ENCODE data around the gene WDR5B. TPM values are rescaled to one million over a fixed set of nuclear protein-coding genes. Genes with fewer than 3 reads are reported as not detected.

Gene WDR5B
- total and polyA plus RNA-seq, 7 donors, result 1.2 to 6.5 (median 2.5) TPM

- DNase-seq, result no peak
- Histone ChIP-seq H3K4me3 (no peak overlapping the region), H3K27me3 (ENCODE audit: insufficient read depth in 3 of 3, low read length in 2 of 3) (no peaks in the 10 kb centered on the region), H3K9me3 (no peaks in the 10 kb centered on the region), H3K27ac (no peak overlapping the region), H3K36me3 (ENCODE audit: insufficient read depth in 1 of 2, low read depth in 1 of 2) (peaks cover 5 to 67% of the 10 kb centered on the region in 2 donors), H3K4me1 (peaks cover 29% of the 10 kb centered on the region)
- intact Hi-C loops (cut with DNase I), result no loop called here
- no peak for TF ChIP-seq CTCF (IDR thresholded peaks at IDR 0.05)
- WGBS, 3 donors, result 87 to 94% (median 90%) methylated on average over 1 of the region's 1 CpG
- ATAC-seq, result no peak
These were observed 7.9 kb downstream of the WDR5B start for GRCh38 chr3:122407946-122408345.

GRCh38 chr3:122406198-122406597, 9.7 kb downstream of the WDR5B start:
- Histone ChIP-seq H3K27ac (peak overlapping the region; percentile 93), H3K4me1 (peaks cover 29% of the 10 kb centered on the region), H3K36me3 (ENCODE audit: insufficient read depth in 1 of 2, low read depth in 1 of 2) (peaks cover 5 to 66% of the 10 kb centered on the region in 2 donors), H3K27me3 (ENCODE audit: insufficient read depth in 3 of 3, low read length in 2 of 3) (no peaks in the 10 kb centered on the region), H3K4me3 (no peak overlapping the region), H3K9me3 (no peaks in the 10 kb centered on the region)
- WGBS, 3 donors, result 75 to 88% (median 82%) methylated on average over 4 of the region's 4 CpGs
- ATAC-seq, result peak; percentile 75 to 88 (median 87)
- no peak for DNase-seq
- intact Hi-C loops (cut with DNase I), result no loop called here
- no peak for TF ChIP-seq CTCF (IDR thresholded peaks at IDR 0.05)

- no peak for TF ChIP-seq CTCF (IDR thresholded peaks at IDR 0.05)
- DNase-seq (no peak), ATAC-seq (peak; percentile 86 to 90 (median 87))
- WGBS, 3 donors, result 51 to 61% (median 57%) methylated on average over 3 of the region's 3 CpGs
- intact Hi-C loops (cut with DNase I), result no loop called here
- Histone ChIP-seq H3K36me3 (ENCODE audit: insufficient read depth in 1 of 2, low read depth in 1 of 2) (peaks cover 3 to 54% of the 10 kb centered on the region in 2 donors), H3K9me3 (no peaks in the 10 kb centered on the region), H3K4me1 (peaks cover 29% of the 10 kb centered on the region), H3K4me3 (no peak overlapping the region), H3K27me3 (ENCODE audit: insufficient read depth in 3 of 3, low read length in 2 of 3) (no peaks in the 10 kb centered on the region), H3K27ac (peak overlapping the region; percentile 93)
These were observed 10.8 kb downstream of the WDR5B start for GRCh38 chr3:122405015-122405414.

- Histone ChIP-seq H3K36me3 (ENCODE audit: insufficient read depth in 1 of 2, low read depth in 1 of 2) (peaks cover 2 to 40% of the 10 kb centered on the region in 2 donors), H3K9me3 (no peaks in the 10 kb centered on the region)
- WGBS, 3 donors, result 90 to 94% (median 93%) methylated on average over 6 of the region's 6 CpGs
These were observed 12.4 kb downstream of the WDR5B start for GRCh38 chr3:122403489-122403888.

More at GRCh38 chr3:122403489-122403888, 12.4 kb downstream of the WDR5B start:
- H3K4me3 ChIP-seq, result no peak overlapping the region
- peak overlapping the region; percentile 93 for H3K27ac ChIP-seq
- DNase-seq (no peak), ATAC-seq (no peak)
- TF ChIP-seq CTCF (IDR thresholded peaks at IDR 0.05), result no peak
- H3K4me1 ChIP-seq, result peaks cover 29% of the 10 kb centered on the region
- H3K27me3 ChIP-seq (ENCODE audit: insufficient read depth in 3 of 3, low read length in 2 of 3), result no peaks in the 10 kb centered on the region
- intact Hi-C loops (cut with DNase I), result no loop called here

Measured in psoas muscle (tissue), 8 donors.